Measurements from ENCODE around the gene TSPYL2.

DNA sequence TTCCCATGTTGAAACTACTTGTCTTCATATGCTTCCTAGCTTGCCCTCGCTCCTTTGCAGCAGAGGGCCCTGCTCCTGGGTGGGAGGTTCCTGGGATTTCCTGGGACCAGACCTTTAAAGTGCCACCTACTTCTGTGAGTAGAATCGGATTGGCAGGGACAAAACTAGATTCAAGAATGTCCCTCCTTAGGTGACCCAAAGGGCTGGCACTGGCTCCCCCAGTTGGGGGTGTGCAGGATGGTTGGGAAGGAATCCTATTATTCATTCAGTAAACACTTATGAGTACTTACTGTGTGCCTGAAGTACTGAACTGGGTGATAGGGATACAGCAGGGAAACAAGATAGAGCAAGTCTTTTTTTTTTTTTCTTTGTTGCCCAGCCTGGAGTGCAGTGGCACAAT lies 9.2 kb downstream of the TSPYL2 start:
- no peak for TF ChIP-seq CTCF (IDR thresholded peaks at IDR 0.05; ENCODE audit: insufficient read depth, low read depth, low read length)
- no peak for TF ChIP-seq EZH2 (IDR thresholded peaks at IDR 0.05; ENCODE audit: insufficient read depth, low read length)

All from astrocyte (in vitro differentiated cells and primary cell).